HEK293 (cell line): Measurements from ENCODE around the gene PPP6R1.

Experiments used
- CTCF ChIA-PET: fragments of 350-600 bp; formaldehyde crosslinking; extraction: SDS; loops from one replicate; lab custom pipeline; 2021; ENCODE audit warnings: antibody characterized with exemption; lab: Yijun Ruan, JAX
- POLR2A ChIA-PET: fragments of 300-600 bp; formaldehyde crosslinking; extraction: SDS; loops from one replicate; lab custom pipeline; 2020; ENCODE audit warnings: antibody characterized with exemption, inconsistent platforms; lab: Yijun Ruan, JAX
- H3K27ac ChIP-seq: fragments of 200-500 bp; sonication (Bioruptor generic); 2 replicates; pipeline ENCODE4 v1.5.1; 2014; ENCODE audit warnings: low read depth, low read length, control low read depth, inconsistent platforms; ENCODE audit errors: extremely low read depth
- H3K36me3 ChIP-seq, 2 experiments: fragments of 200-500 bp in 1 of 2; sonication (Bioruptor generic) in 1 of 2; 1 replicate in 1 of 2; 2 replicates in 1 of 2; pipeline ENCODE4 v1.5.1; 2014 to 2017; ENCODE audit warnings: inconsistent platforms in 2 of 2, low read length in 2 of 2; ENCODE audit not compliant: control insufficient read depth in 2 of 2, insufficient read depth in 1 of 2
- H3K4me1 ChIP-seq: fragments of 200-500 bp; sonication (Bioruptor generic); 2 replicates; pipeline ENCODE4 v1.5.1; 2014; ENCODE audit warnings: mild to moderate bottlenecking, low read length, inconsistent platforms; ENCODE audit not compliant: control insufficient read depth, insufficient read depth
- H3K4me3 ChIP-seq: 2 replicates; pipeline ENCODE4 v1.5.1; 2011; ENCODE audit warnings: low read depth, mild to moderate bottlenecking, control low read depth, low read length, moderate library complexity
- H3K9me3 ChIP-seq: fragments of 200-500 bp; sonication (Bioruptor generic); 2 replicates; pipeline ENCODE4 v1.5.1; 2014; ENCODE audit warnings: low read depth, low read length, inconsistent platforms; ENCODE audit not compliant: control insufficient read depth, insufficient read depth
- BCL11B ChIP-seq: fragments of 450-650 bp; formaldehyde crosslinking; IDR thresholded peaks from 2 replicates; pipeline ENCODE4 v1.5.1; 2016; ENCODE audit warnings: low read depth, missing biosample characterization, missing genetic modification characterization
- EGR2 ChIP-seq: fragments of 450-650 bp; formaldehyde crosslinking; IDR thresholded peaks from 2 replicates; pipeline ENCODE4 v1.5.1; 2016; ENCODE audit warnings: low read depth, missing biosample characterization, missing genetic modification characterization
- KLF16 ChIP-seq: fragments of 450-650 bp; formaldehyde crosslinking; IDR thresholded peaks from 2 replicates; pipeline ENCODE4 v1.5.1; 2017; ENCODE audit warnings: missing biosample characterization, missing genetic modification characterization
- SCRT2 ChIP-seq: fragments of 450-650 bp; formaldehyde crosslinking; IDR thresholded peaks from 2 replicates; pipeline ENCODE4 v1.5.1; 2016; ENCODE audit warnings: missing biosample characterization, missing genetic modification characterization
- SP2 ChIP-seq: fragments of 450-650 bp; formaldehyde crosslinking; IDR thresholded peaks from 2 replicates; pipeline ENCODE4 v1.5.1; 2016; ENCODE audit warnings: missing biosample characterization, missing genetic modification characterization
- WT1 ChIP-seq: fragments of 450-650 bp; formaldehyde crosslinking; IDR thresholded peaks from 2 replicates; pipeline ENCODE4 v1.5.1; 2016; ENCODE audit warnings: missing biosample characterization, missing genetic modification characterization
- ZBTB10 ChIP-seq: fragments of 450-650 bp; formaldehyde crosslinking; IDR thresholded peaks from 2 replicates; pipeline ENCODE4 v1.5.1; 2016; ENCODE audit warnings: missing biosample characterization, missing genetic modification characterization
- ZBTB20 ChIP-seq: fragments of 450-650 bp; formaldehyde crosslinking; IDR thresholded peaks from 2 replicates; pipeline ENCODE4 v1.5.1; 2016; ENCODE audit warnings: missing biosample characterization, missing genetic modification characterization
- ZFHX2 ChIP-seq: fragments of 450-650 bp; formaldehyde crosslinking; conservative IDR thresholded peaks from 2 replicates; pipeline ENCODE4 v1.5.1; 2016; ENCODE audit warnings: missing biosample characterization, missing genetic modification characterization
- ZNF10 ChIP-seq: fragments of 450-650 bp; formaldehyde crosslinking; IDR thresholded peaks from 2 replicates; pipeline ENCODE4 v1.5.1; 2017; ENCODE audit warnings: missing biosample characterization, missing genetic modification characterization
- ZNF221 ChIP-seq: fragments of 450-650 bp; formaldehyde crosslinking; IDR thresholded peaks from 2 replicates; pipeline ENCODE4 v1.5.1; 2017; ENCODE audit warnings: missing biosample characterization, missing genetic modification characterization, borderline replicate concordance
- ZNF449 ChIP-seq: fragments of 450-650 bp; formaldehyde crosslinking; IDR thresholded peaks from 2 replicates; pipeline ENCODE4 v1.5.1; 2017; ENCODE audit warnings: missing biosample characterization, mild to moderate bottlenecking, missing genetic modification characterization, moderate library complexity
- ZNF514 ChIP-seq: fragments of 450-650 bp; formaldehyde crosslinking; IDR thresholded peaks from 2 replicates; pipeline ENCODE4 v1.5.1; 2016; ENCODE audit warnings: missing biosample characterization, missing genetic modification characterization
- ZNF549 ChIP-seq: fragments of 450-650 bp; IDR thresholded peaks from 2 replicates; pipeline ENCODE4 v1.5.1; 2018; ENCODE audit warnings: missing biosample characterization, missing genetic modification characterization, mild to moderate bottlenecking, inconsistent platforms, moderate library complexity
- ZNF585B ChIP-seq: fragments of 450-650 bp; formaldehyde crosslinking; IDR thresholded peaks from 2 replicates; pipeline ENCODE4 v1.5.1; 2016; ENCODE audit warnings: missing biosample characterization, missing genetic modification characterization
- ZNF629 ChIP-seq: fragments of 450-650 bp; formaldehyde crosslinking; IDR thresholded peaks from 2 replicates; pipeline ENCODE4 v1.5.1; 2017; ENCODE audit warnings: missing biosample characterization, missing genetic modification characterization
- ZNF670 ChIP-seq: fragments of 450-650 bp; formaldehyde crosslinking; IDR thresholded peaks from 2 replicates; pipeline ENCODE4 v1.5.1; 2016; ENCODE audit warnings: missing biosample characterization, missing genetic modification characterization, low read depth
- ZNF701 ChIP-seq: fragments of 450-650 bp; formaldehyde crosslinking; IDR thresholded peaks from 2 replicates; pipeline ENCODE4 v1.5.1; 2016; ENCODE audit warnings: missing biosample characterization, missing genetic modification characterization
- ZNF843 ChIP-seq: fragments of 450-650 bp; formaldehyde crosslinking; IDR thresholded peaks from 2 replicates; pipeline ENCODE4 v1.5.1; 2016; ENCODE audit warnings: missing biosample characterization, missing genetic modification characterization
- ZSCAN23 ChIP-seq: fragments of 450-650 bp; formaldehyde crosslinking; IDR thresholded peaks from 2 replicates; pipeline ENCODE4 v1.5.1; 2016; ENCODE audit warnings: missing biosample characterization, missing genetic modification characterization

Gene PPP6R1

GRCh38 chr19:55252760-55253663 is 5.8 kb downstream of the PPP6R1 start (continued):
- TF ChIP-seq ZBTB10 (tag by site-specific recombination) (no peak), ZSCAN23 (tag by site-specific recombination) (no peak), ZNF585B (no peak)
- TF ChIP-seq, all 188 proteins: peak for 0

- TF ChIP-seq ZNF629 (tag by site-specific recombination) (no peak), ZNF670 (no peak), SCRT2 (peak; percentile 75), ZFHX2 (tag by site-specific recombination) (peak; percentile 13; the same call in 1 of the 2 replicates), ZNF843 (tag by site-specific recombination) (no peak), ZNF10 (tag by site-specific recombination) (no peak), ZNF514 (tag by site-specific recombination) (no peak), EGR2 (0 out of 2 replicates have a peak, but pooled peaks have one; percentile 33)
- Histone ChIP-seq H3K4me3 (no peak overlapping the region), H3K4me1 (peaks cover 14% of the 10 kb centered on the region), H3K36me3 (peaks cover under 1 to 55% of the 10 kb centered on the region in 2 experiments; a peak in 2 of 3 replicates), H3K27ac (no peak overlapping the region), H3K9me3 (no peaks in the 10 kb centered on the region)
- CTCF ChIA-PET = interaction anchor here (0.5 to 0.6 kb wide), 5 partner anchors 8 to 394 kb away, joined by 3 to 6 read pairs (median 5); no protein-coding TSS in a partner anchor
- POLR2A ChIA-PET = interaction anchor here (2.2 kb wide), 1 partner anchor 8 kb away, joined by 7 read pairs; the partner anchor contains the start of gene PPP6R1
These were observed 7.3 kb downstream of the PPP6R1 start for GRCh38 chr19:55251341-55252081.

GRCh38 chr19:55250262-55251036 is 8.4 kb downstream of the PPP6R1 start:
- H3K9me3 ChIP-seq = no peaks in the 10 kb centered on the region
- TF ChIP-seq KLF16 (tag by site-specific recombination) = no peak
- TF ChIP-seq ZNF449 (tag by site-specific recombination) = no peak
- no peak for TF ChIP-seq ZBTB20 (tag by site-specific recombination)
- TF ChIP-seq ZNF701 (tag by site-specific recombination) = no peak
- no peak for TF ChIP-seq ZNF549
- TF ChIP-seq ZNF221 (tag by site-specific recombination) = no peak
- TF ChIP-seq WT1 (tag by site-specific recombination) = no peak
- TF ChIP-seq SP2 (tag by site-specific recombination) = no peak
- no peak for TF ChIP-seq BCL11B (tag by site-specific recombination)
- H3K36me3 ChIP-seq = peaks cover 9 to 60% of the 10 kb centered on the region in 2 experiments; a peak in 2 of 3 replicates
- H3K27ac ChIP-seq = no peak overlapping the region
- CTCF ChIA-PET = no interaction called here
- peaks cover 4% of the 10 kb centered on the region; the same call in 1 of the 2 replicates for H3K4me1 ChIP-seq
- no peak overlapping the region for H3K4me3 ChIP-seq
- POLR2A ChIA-PET = interaction anchor here (2.2 kb wide), 1 partner anchor 9 kb away, joined by 7 read pairs; the partner anchor contains the start of gene PPP6R1
